NCI-H510A (cell line): ENCODE data around the gene LIG4.

Source experiments
- DNase-seq: peaks from one replicate; lab custom pipeline; 2025; lab: John Stamatoyannopoulos, UW

Gene LIG4

DNA sequence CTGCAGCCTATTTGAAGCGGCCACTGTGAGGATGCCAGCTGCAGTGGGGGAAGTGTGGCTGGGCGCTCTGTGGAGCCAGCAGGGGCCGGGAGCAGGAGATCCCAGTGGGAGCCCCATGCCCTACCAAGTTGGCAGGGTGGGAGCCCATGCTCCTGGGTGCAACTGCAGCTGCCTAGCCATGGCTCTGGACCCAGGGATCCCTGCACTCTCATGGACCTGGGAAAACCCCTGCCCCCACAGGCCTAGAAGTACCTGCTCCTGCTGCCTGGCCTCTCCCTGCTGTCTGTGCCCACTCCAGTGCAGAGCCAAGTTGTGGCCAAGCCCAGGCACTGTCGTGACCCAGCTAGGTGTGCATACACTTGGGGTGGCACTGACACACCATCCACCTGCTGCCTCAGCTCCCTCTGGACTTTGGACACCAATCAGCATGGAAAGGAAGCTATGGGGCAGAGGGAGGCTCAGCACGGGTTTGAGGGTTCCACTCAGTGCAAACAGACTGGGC lies 20.9 kb downstream of the LIG4 start:
- DNase-seq, result no peak

DNA sequence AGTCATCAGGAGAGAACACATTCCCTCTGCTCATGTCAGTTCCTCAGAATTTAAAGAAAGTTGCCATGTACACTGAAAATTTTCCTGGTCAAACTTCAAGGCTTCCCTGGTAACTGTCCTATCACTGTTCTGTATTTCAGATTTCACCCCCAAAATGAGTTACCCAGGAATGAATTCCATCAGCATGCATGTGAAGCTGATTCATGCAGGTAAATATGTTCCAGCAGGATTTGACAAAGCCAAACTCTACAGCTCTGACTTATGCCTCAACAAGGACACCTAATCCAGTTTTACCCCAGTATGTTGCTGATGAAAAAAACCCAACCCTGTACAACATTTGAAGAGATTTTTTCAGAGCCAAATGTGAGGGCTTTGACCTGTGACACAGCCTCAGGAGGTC lies 21.5 kb downstream of the LIG4 start:
- DNase-seq, result no peak

DNA sequence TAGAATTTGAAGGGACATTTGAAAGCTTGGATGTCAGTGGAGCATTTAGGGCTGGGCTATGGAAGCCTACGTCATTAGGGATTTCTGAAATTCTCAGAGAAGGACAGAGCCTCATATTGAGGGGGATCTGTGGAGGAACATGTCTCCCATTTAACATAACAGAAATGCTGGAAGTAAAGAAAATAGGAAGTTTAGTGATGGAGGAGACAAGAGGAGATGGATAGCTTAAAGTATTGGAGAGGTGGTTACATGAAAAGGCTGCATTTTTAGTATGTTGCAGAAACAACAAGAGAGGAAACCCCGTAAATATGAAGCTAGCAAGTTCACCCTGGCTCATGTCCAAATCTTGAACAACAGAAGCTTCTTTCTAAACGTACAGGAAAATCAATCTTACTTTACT lies 24.4 kb downstream of the LIG4 start:
- no peak for DNase-seq

DNA sequence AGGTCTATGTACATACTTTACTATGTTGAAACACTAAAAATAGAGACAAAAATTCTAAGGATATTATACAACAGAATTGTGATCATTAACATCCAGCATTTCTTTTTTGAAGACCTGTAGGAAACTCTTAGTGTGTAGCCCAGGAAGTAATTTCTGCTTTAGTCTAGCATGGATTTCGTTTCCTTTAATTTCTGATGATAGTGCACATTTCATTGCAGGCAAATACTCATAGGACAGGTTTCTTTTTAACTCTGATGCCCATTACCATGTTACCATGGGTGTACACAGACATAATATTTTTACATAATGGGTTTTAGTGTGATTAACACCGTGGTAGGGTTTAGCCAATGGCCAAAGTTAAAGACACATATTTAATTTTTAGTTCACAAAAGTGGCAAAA lies 27.1 kb downstream of the LIG4 start:
- DNase-seq, result no peak

DNA sequence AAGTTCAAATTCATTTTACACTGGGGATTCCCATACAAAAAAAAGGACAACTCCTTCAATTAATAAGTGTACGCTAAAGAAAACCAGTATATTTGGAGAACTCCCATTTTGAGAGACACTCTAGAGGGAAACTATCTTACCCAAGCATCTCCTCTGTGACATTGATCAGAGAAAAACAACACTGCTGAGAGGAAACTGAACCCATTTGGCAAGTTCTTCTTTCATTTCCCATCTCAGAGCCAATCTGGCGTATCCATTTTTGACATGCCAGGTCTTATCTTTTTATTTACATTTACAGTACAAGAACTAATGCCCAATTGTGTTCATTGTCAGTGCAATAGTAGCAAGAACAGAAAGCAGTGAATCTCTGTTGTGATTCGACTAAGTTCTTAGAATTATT lies 30.1 kb downstream of the LIG4 start:
- no peak for DNase-seq

DNA sequence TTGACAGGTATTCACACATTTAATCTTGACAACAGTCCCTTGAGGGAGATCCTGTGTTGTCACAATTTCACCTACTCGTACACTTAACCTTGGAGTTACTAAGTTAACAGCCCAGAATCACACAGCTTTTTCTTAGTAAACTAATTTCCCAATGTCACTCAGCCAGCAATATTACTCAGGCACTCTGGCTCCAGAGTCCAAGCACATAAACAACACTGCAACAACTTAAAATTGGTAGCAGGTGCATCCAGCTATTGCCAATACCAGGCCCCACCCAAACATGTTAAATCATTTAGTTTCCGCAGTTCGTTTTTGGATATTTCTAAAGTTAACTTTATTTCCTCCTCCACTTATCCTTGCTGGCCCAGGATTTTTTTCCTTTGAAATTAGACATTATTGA lies 32.7 kb downstream of the LIG4 start:
- no peak for DNase-seq

DNA sequence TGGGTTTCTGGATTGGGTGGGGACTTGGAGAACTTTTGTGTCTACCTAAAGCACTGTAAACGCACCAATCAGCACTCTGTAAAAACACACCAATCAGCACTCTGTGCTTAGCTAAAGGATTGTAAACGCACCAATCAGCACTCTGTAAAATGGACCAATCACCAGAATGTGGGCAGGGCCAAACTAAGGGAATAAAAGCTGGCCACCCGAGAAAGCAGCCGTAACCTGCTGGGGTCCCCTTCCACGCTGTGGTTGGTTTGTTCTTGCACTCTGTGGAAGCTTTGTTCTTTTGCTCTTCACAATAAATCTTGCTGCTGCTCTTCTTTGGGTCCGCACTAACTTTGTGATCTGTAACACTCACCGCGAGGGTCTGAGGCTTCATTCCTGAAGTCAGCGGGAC lies 37.3 kb downstream of the LIG4 start:
- DNase-seq, result no peak

DNA sequence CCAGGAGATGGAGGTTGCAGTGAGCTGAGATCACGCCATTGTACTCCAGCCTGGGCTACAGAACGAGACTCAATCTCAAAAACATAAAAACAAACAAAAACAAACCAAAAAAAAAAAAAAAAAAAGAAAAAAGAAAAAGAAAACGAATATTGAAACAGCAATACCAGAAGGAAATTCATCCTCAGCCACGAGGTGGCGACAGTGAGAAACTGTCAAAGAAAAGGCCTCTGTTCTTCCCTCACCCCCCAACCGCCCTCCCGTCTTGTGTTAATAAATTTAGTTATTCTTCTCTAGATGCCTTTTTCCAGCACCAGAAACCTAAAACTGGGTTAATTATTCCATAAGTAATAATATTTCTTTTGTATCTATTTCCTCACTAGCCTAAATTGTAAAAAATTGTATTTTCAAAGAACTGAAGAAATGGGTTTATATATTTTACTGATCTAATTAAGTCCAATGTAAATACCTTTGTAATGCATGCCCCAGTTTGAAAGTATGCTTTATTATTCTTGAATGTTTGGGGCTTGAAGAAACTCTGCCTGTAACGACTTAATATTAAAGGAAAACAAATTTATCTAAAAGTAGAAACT lies 38.6 kb downstream of the LIG4 start:
- no peak for DNase-seq

DNA sequence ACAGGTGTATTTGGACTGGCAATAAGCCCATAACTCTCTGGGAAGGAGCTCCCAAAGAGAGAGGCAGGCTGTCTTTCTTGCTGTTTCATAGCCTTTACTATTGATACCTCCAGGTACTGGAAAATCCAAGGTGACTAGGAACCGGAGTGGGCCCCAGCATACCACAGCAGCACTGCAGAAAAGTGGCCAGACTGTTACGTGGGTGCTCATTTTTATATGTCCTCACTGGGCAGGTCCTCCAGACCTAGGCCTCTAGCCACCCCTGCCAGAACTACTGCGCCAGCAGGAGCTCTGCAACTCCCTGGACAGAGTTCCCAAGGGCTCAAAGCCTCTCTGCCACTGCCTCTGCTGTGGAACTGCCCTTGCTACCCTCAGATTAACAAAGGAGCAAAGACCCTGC lies 46.4 kb downstream of the LIG4 start:
- DNase-seq, result no peak

DNA sequence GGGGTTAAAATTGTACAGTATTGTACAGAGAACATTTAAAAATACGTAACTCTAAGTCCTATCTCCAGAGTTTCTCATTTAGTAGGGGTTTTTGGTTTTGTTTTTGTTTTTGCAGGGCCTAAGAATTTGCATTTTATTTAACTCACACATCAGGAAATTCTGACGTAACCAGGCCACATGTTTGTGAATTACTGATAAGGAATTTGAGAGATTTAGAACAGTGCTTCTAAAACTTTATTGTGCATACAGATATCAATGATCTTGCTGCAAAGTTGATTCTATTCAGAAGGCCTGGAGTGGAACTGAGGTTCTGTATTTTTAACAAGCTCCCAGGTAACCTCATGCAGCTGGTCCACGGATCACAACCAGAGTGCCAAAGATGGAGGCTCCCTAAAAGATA lies 49.3 kb downstream of the LIG4 start:
- no peak for DNase-seq

DNA sequence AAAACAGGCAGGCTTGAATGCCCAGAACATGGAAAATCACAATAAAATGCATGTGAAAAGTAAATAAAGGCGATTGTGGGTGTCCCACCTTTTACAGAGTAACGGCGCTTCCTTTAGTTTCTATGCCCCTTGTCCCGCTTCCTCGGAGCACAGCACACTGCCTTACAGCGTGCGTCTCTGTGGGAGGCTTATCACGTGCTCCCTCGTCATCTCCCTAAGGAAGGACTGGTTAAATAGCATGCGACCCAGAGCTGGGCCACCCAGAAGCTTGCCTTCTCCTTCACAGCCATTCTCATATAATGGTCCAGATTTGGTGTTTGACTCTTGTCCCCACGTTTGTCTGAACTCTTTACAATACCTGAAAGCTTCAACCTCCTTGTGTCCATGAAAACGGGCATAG lies 56.6 kb downstream of the LIG4 start:
- no peak for DNase-seq
